HG03439 (cell line): ENCODE data around the gene ABR.

Experiments
- ATAC-seq: cut with Tn5 transposase; IDR thresholded peaks from one replicate; pipeline ENCODE4 v1.9.1; 2021; ENCODE audit warnings: mild to moderate bottlenecking, moderate library complexity; ENCODE audit not compliant: unreplicated experiment

ABR gene

GRCh38 chr17:1012823-1013728, 166.7 kb downstream of the ABR start:
- ATAC-seq, result no peak

GRCh38 chr17:1011760-1012735, 167.7 kb downstream of the ABR start:
- no peak for ATAC-seq

- no peak for ATAC-seq
Measured at GRCh38 chr17:1011138-1011537, 168.6 kb downstream of the ABR start.

- ATAC-seq, result no peak
Measured at GRCh38 chr17:1010586-1010985, 169.2 kb downstream of the ABR start.

DNA sequence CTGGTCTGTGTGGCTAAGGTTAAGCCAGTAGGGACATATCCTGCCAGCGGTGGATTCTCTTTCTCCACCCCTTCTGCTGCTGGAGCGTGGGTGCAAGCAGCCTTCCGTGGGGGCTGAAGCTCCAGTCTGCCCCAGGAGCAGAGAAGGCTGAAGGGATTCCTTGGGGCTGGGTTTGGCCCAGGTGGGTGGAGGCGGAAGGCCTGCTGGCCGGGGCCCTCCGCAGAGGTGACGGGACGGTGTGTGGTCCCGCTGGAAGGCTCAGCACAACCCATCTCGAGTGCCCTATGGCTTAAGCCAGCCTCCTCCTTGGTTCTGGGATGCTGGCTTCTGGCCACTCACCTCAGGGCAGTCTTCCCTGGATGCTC, 169.7 kb downstream of the ABR start:
- ATAC-seq, result no peak

GRCh38 chr17:1009229-1010085, 170.3 kb downstream of the ABR start:
- no peak for ATAC-seq

DNA sequence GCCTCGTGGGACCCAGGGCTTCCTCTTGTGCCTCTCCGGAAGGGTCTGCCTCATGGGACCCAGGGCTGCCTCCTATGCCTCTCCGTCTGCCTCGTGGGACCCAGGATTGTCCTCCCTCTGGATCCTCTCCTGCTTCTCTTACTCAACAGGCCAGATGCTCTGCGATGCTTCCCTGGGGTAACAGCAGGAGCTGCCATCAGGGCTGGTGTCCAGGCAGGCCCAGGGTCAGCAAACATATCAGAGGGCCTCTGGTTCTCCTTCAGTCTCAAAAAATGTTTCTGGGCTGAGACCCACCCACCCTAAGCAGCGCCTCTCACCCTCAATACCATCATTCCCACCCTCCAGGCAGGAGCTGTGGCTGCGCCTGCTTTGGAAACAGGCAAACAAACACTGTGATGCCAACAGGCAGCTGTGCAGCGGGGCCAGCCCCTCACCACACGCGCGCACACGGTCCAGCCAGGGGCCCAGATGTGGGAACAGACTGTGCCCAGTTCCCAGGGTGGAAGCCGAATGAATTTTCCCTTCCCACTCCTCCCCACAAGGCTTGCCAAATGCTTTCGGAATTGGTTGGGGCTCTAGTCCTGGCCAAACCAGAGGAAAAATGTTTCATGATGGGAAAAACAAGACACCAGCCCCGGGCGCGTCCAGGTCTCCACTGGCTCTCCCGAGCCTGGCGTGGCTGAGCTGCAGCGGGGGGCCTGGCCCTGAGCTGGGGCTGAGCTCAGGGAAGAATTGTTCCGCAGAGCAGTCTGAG, 171.6 kb downstream of the ABR start:
- ATAC-seq, result no peak

GRCh38 chr17:1007310-1008007, 172.3 kb downstream of the ABR start:
- ATAC-seq, result no peak

GRCh38 chr17:1006054-1006453, 173.7 kb downstream of the ABR start:
- ATAC-seq, result no peak

DNA sequence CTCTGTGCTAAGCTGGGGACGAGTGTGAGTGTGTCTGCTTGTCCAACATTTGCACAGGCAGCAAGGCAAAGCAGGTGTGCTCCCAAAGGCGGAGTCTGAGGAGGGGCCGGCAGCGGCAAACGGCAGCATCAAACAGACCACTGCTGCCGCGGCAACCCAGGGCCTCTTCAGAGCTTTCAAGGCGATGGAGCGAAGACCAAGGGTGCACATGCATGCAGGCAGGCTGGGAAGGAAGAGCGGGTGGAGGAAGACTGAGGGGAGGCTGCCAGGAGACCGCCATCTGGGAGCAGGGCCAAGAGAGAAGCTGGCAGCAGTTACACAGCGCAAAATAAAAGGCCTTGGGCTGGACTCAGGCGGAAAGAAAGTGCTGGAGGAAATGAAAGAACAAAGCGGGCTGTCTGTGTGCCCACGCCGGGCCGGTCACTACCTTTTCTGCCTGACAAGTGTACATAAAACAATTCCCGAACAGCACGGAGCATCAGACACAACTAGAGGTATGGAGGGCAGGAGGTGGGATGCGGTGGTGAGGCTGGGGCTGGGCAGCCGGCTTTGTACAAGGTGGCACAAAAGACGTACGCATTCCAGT, 174.3 kb downstream of the ABR start:
- ATAC-seq, result no peak

- no peak for ATAC-seq
Measured at GRCh38 chr17:1004769-1005295, 174.9 kb downstream of the ABR start.

DNA sequence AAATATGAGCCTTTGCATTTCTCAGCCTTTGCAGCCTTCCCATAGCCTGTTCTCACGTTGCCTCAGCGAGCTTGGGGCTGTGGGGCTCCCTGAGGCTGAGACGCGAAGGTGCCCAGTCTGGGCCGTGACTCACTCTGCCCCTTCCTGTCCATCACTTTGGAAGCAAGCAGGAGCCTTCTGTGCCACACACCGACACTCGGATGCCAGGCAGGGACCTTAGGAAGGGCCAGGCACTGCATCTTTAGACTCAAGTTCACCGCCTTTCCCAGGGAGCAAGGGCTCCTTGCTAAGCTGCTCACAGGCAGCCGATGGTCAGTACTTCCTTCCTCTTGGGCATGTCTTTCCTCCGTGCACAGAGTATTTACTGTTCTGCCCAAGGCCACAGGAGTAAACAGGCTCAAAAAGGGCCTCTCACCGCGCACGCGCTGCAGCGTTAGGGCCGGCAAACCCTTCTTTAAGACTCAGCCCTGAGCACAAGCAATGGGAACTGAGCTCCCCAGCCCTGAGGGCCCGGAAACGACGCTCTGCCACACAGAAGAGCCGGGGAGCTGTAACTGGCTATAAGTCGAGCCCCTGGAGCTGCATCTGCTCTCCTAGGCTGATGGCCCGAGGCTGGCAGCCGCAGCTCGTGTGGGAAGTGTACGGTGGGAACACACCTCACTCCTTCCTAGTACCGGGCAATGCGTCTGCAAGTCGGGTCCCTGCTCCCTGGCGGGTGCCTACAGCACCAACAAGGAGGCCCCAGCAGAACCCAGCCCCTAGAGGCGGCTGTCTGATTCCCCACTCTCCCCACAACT, 175.6 kb downstream of the ABR start:
- no peak for ATAC-seq

DNA sequence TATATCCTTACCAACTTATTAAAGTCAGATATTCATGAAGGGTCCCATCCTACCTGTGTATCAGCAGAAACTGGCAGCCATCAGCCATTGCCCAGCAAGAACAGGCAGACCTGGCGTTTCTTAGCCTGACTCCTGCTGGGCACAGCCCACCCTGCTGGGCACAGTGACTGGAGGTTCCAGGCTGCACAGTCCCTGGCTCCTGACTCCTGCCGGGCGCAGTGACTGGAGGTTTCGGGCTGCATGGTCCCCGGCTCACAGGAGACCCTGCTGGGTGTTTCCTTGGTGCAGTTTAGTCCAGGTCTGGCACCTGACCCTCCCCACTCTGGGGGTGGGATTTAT, 176.2 kb downstream of the ABR start:
- ATAC-seq, result no peak

DNA sequence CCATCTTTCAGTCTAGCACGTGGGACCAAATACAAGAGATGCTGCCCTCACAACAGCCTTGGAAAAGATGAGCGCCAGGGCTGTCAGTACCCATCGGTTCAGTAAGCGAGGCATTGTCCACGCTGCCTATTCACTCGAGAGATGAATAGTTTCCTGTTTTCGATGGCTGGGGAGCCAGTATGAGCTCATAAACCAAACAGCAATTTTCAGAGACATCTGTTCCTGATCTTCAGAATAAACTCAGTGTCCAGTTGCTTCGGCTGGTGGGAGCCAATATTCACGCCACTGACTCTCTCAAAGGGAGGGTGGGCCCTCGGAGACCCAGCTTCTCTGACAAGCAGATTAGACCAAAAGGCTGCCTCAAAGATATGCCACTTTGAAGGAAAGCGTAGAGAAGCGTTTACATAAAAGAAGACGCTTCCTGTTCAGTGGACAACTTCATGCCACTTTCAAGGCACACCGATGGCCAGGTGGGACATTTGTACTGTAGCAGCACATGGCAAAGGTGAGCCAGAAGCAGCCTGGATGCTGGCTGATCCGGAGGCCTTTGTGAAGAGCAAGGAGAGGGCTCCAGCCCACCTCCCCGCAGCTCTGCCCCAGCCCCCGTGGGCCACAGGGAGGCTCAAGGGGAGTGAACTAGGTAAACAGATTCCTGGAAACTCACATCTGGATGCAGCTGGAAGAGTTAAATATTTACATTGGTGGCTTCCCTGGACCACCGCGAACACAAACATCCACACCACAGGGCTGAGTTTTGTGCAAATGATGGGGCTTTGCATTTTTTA, 176.8 kb downstream of the ABR start:
- no peak for ATAC-seq

- no peak for ATAC-seq
Measured at GRCh38 chr17:1002412-1002753, 177.4 kb downstream of the ABR start.

DNA sequence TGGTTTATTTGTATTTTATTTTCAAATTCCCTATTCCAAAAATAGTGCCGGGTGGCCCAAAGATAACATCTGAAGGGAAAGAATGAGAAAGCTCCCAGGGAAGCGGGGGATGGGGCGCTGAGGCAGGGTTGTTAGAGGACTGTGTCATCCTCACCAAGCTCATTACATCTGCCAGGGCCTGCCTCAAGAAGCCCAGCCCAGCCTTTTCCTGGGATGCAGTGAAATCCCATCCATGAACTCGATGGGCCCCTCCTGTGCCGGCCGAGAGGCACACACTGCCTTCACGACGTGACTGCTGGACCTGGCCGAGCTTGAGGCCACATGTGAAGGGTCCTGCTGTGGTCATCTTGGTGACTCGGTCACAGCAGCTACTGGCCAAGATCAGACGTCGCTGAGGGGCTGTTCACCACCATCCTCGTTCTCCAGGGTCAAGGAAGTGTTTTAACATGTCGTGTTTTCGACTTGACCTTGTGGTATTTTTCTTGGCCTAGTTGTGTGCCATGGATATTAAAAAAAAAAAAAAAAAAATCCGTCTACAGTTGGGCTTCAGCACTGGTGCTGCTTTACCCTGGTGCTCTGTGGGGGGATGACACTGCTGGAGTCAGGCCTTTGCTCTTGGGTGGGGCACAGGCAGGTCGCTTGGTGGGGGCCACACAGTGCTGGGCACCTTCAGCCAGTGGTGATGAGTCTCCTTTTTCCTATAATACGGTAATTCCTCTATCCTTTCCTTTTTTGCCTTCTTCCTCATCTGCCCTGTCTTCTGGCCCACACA, 178.0 kb downstream of the ABR start:
- no peak for ATAC-seq
